Activated CD8-positive, alpha-beta memory T cell treated with anti-CD3 and anti-CD28 coated beads, Interleukin-2, amount 50 U/mL, for 24 hours (primary cell): ENCODE results near the gene RFTN1.

Source experiments
- DNase-seq: peaks from one replicate; pipeline ENCODE4 v3.0.0-alpha.2; 2020; ENCODE audit errors: extremely low read depth

The RFTN1 gene

GRCh38 chr3:16379838-16380237, 133.7 kb downstream of the RFTN1 start:
- DNase-seq: no peak

DNA sequence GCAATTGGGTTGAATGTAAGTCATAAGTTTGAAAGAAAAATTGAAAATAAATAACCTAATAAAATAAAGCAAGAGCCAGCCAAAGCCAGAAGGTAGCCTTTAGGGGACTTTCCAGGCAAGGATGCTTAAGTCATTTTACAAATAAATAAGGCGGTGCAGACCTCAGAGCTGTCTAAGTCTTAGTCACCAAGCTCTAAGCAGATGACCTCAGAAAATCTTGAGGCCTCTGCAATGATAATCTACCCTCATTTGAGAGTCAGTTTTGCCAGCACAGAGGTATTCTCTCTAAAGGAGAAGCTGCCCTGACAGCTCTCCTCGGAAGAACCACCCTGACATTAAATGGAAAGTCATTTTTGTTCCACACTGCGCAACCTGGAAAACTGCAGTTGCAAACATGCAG, 134.6 kb downstream of the RFTN1 start:
- no peak for DNase-seq

DNA sequence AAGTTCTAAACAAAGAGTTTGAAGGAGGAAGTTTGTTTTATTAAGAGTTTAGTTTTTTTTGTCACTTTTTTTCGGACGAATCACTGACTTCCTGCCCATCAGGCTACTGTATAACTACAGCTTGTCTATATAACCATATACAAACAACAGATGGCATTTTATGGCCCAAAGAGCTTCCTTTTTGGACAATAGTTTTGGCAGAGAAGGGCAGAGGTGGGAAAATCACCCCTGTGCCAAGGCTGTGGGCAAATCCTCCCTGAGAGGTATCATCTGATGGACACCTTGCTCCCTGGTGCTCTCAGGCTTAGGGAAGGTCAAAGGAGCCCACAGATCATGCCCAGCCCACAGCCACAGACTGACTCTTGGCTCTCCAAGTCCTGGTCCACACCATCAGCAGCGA, 135.1 kb downstream of the RFTN1 start:
- DNase-seq: no peak

DNA sequence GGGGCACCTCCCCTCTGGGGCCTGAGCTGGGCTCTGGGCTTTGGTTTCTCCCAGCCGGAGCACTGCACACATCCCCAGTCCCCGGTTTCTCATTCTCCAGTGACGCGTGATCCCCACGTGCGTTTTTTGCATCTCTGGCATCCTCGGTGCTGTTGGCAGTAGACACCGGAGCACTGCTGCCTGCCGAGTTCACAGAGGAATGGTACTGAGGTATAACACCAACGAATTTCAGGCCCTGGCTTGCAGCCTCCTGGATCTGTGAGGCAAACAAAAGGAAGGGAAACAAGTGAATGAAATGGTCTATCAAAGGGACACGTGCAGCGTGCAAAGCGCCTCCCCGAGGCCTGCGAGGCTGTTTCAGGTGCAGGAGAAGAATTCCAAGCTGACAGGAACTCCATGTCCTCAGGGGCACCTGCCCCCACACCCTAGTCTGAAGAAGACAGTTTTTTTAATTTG, 135.6 kb downstream of the RFTN1 start:
- DNase-seq: no peak

- DNase-seq: no peak
Measured at GRCh38 chr3:16377196-16377595, 136.3 kb downstream of the RFTN1 start.

DNA sequence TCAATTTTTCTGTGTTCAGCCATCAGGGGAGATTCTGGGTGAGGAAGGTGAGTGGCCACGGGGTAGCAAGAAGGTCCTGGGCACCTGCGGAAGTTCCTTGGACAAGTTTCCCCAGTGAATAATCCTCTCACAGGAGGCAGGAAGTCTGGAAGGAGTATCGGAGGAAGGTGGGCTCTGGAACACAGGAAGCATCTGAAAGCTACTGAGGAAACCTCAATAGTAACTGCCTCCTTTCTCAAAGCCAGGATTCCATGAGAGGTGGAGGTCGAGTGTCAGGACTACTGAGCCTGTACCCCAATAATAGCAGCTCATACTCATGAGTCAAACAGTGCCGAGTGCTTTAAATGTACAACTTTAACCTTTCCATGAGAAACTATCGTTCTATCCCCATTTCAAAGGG, 137.6 kb downstream of the RFTN1 start:
- no peak for DNase-seq

DNA sequence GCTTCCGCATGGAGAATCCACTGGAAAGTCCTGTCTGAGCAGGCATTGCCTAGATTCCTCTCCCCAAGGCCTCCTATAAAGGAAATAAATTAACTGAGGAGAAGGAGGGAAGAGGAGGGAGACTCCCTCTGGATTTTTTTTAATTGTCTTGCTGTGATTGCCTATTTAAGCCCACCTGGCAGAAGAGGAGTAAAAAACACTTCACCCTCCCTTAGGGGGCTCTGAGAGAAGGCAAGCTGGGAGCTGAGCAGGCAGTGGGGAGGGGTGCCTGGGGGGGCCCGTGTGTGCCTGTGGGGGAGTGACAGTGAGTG, 138.6 kb downstream of the RFTN1 start:
- no peak for DNase-seq

GRCh38 chr3:16374047-16374934, 139.2 kb downstream of the RFTN1 start:
- DNase-seq: no peak

GRCh38 chr3:16373341-16373946, 140.1 kb downstream of the RFTN1 start:
- no peak for DNase-seq

GRCh38 chr3:16372362-16373292, 140.9 kb downstream of the RFTN1 start:
- DNase-seq: no peak

DNA sequence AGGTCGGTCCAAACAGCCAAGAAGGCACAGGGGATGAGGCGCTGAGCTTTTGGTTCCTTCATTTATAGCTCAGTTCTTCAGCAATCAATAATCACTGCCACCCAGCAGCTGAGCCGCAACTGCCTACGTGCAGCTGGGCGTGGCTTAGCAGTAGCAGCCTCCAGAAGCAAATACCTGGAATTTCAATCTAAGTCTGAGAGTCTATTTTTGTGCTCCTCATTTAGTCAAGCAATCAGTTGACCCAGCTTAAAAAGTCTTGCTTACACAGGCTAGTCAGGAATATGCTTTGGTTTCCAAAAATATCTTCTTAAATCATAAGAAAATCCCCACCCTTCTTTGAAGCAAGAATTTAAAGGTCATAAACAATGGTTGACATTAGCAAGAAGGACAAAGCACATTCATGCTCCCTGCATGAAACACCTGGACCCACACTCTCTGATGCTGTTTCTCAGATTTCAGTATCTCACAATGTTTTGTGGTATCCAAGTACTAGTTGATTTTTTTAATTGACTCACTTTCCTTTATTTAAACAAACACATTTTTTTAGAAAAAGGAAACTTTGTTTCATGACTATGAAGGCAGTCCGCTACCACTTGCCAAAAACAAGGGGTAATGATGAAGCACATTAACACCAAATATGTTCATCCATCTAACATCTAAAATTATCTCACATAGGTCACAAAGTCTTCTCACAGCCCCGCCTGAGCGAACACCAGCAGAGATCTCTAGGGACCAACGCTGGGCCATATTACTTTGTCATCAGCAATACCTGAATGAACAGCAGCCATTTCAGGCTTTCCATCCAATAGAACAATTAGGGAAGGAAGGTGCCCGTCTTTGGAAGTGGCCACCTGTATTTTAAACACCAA, 142.4 kb downstream of the RFTN1 start:
- DNase-seq: no peak

DNA sequence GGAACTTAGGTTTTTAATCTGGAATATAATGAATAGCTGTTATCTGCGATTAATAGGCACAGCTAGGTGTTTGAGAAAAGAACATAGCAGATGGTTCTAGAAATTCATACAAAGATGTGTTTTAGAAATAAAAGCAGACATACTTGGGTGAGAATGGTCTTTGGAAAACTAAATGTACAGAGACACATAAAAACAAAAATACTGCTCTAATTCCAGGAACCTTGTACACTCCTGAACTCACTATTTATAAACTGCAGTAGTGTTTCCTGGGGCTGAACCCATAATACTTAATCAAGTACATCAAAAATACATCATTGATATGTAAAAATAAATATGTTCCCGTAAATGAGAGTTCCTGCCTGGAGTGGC, 143.0 kb downstream of the RFTN1 start:
- DNase-seq: no peak

- DNase-seq: no peak
Measured at GRCh38 chr3:16369885-16370284, 143.6 kb downstream of the RFTN1 start.

- DNase-seq: no peak
Measured at GRCh38 chr3:16369276-16369675, 144.2 kb downstream of the RFTN1 start.

DNA sequence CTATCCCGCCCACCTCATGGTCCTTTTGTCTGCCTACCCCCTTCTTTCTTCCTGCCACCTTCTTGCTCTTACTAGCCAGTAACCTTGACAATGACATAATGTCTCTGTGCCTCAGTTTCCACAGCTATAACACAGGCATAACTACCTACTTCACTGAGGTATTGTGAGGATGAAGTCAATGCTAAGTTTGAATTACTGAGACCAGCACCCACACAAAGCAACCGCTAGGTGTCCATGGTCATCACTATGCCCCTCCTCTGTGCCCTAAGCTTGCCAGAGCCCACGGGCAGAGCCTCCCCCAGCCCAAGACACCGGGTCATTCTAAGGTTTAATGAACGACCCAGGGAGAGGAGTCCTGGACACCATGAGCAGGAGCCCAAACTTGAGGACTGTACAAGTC, 146.9 kb downstream of the RFTN1 start:
- DNase-seq: no peak

GRCh38 chr3:16365491-16366128, 147.9 kb downstream of the RFTN1 start:
- no peak for DNase-seq

- no peak for DNase-seq
Measured at GRCh38 chr3:16364963-16365362, 148.5 kb downstream of the RFTN1 start.

GRCh38 chr3:16364323-16364722, 149.2 kb downstream of the RFTN1 start:
- no peak for DNase-seq

- DNase-seq: no peak
Measured at GRCh38 chr3:16363636-16364035, 149.9 kb downstream of the RFTN1 start.

DNA sequence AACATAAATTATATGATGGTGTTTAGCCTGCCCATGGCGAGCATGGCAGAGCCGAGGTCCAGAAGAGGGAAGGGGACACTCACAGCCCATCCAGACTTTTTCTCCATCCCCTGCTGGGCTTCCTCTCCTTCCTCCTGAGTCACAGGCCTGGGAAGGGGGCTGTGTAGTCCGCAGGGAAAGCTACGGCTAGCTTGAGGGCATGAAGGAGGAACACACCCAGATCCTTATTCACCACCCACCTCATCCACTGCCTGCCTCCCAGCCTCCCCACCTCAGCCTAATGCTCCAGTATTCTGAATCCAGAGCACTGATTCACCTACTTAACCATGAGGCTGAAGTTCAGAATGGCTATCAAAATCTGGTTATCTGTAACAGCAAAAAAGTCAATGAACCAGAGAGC, 150.7 kb downstream of the RFTN1 start:
- DNase-seq: no peak

- DNase-seq: no peak
Measured at GRCh38 chr3:16361087-16361486, 152.4 kb downstream of the RFTN1 start.
